ENCODE results near the gene ABHD13.
"Not testable (repeated sequence)": the region's sequence is repeated elsewhere in the genome, so short reads cannot be mapped to it uniquely, and the experiment has no call there.

ABHD13 gene

DNA sequence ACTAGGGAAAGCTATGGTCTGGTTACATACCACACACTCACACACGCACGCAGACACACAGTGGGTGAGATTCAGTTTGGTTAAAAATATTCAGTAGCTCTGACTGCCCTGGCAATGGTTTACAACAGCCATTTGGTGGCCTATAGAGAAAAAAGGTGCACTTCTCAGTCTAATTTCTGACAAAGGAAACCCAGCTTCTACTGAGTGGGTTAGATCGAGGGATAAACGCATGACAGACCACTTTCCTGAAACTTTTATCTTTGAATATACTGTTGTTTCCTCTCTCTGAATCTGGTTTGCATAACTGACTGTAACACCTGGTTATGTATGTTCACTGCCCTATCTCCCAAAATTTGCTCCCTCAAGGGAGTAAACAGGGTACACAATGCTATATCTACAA, 5.3 kb upstream of the ABHD13 start:
- H3K4me3 ChIP-seq, result no peak overlapping the region
- H3K9me3 ChIP-seq, result no peaks in the 10 kb centered on the region
- H3K27me3 ChIP-seq (ENCODE audit: low read depth), result no peaks in the 10 kb centered on the region
- H3K36me3 ChIP-seq (replicated peaks), result peaks cover 6% of the 10 kb centered on the region; the same call in 1 of the 2 replicates
- in situ Hi-C loops (cut with MboI; ENCODE audit: low sequenced_read_pairs), result no loop called here
- H3K4me1 ChIP-seq, result peaks cover 4% of the 10 kb centered on the region
- no peak for DNase-seq (ENCODE audit: low spot score in 2 of 2)

DNA sequence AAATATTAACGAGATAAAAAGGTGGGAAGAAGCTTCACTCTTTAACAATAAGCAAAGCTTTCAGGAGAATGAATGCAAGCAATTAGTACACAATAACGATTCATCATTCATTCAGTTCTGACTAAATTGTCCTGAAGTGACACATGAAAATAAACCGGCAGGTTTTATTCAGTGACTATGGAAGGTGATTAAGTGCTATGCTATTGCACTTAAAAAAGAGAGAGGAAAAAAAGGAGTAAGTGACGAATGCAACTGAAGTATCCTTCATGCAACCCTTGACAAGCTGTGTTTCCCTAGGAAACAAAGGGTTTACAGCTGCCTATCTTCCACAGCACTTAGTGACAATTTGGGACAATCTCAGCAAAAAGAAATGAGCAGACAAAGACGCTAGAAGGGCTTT, 4.2 kb upstream of the ABHD13 start:
- DNase-seq (ENCODE audit: low spot score in 2 of 2), result no peak
- Histone ChIP-seq H3K9me3 (no peaks in the 10 kb centered on the region), H3K4me3 (no peak overlapping the region), H3K36me3 (replicated peaks) (peaks cover 6% of the 10 kb centered on the region; the same call in 1 of the 2 replicates), H3K4me1 (peaks cover 4% of the 10 kb centered on the region), H3K27me3 (ENCODE audit: low read depth) (no peaks in the 10 kb centered on the region)
- in situ Hi-C loops (cut with MboI; ENCODE audit: low sequenced_read_pairs), result no loop called here

DNA sequence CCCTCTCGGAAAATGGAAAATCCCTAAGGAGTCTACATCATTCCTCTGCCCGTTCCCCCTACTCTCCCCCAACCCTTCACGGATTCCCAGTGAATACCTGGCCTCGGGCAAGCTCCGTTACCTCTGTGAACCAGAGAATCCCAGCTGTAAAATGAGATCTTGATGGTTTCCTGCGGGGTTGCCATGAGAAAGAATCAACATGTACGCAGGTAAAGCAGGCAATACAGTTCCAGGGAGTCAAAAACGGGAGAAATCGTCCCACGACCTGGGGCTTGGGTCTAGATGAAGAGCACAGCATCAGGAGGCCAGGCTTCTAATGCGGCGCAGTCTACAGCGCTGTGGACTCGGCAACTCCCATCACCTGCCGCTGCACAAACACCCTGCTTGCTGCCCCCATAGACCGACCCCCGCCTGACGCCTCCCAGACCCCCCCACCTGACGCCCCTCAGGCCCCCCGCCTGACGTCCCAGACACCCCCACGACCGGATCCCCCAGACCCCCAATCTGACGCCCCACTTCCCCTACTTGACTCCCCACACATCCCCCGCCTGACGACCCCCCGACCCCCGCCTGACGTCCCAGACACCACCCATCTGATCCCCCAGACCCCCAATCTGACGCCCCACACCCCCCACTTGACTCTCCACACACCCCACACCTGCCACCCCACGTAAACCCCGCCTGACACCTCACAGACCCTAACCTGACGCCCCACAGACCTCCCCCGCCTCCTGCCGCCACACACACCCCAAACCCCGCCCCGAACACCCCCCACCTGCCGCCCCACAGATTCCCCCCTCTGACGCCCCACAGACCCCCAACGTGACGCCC, 3.5 kb upstream of the ABHD13 start:
- no peak for DNase-seq (ENCODE audit: low spot score in 2 of 2)
- peaks cover 6% of the 10 kb centered on the region; the same call in 1 of the 2 replicates for H3K36me3 ChIP-seq (replicated peaks)
- no peaks in the 10 kb centered on the region for H3K27me3 ChIP-seq (ENCODE audit: low read depth)
- H3K4me1 ChIP-seq, result peaks cover 9% of the 10 kb centered on the region
- no peaks in the 10 kb centered on the region for H3K9me3 ChIP-seq
- in situ Hi-C loops (cut with MboI; ENCODE audit: low sequenced_read_pairs), result no loop called here
- H3K4me3 ChIP-seq, result no peak overlapping the region

DNA sequence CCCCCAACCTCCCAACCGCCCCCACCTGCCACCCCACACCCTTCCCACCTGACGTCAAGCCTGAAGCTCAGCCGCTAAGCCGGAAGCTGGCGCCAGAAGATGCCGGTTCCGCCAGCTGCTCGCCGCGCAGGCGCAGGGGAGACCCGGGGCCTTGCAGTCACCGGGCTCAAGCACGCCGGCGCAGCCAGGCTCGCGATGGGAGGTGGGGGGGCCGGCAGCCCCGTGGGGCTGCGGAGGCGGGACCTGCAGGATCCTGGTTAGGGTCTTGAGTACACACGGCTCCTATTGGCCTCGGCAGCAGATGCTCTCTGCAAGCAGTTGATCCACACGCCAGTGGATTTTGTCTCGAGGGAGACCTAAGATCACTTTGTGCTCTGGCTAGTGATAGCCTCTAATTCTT, 2.8 kb upstream of the ABHD13 start, which contains the start of gene LIG4:
Gene LIG4, minus strand, starts transcription at position 101 of the 400 bp plus-strand sequence. CDS start 4,268 bp downstream, outside the sequence.
- Histone ChIP-seq H3K9me3 (no peaks in the 10 kb centered on the region), H3K27me3 (ENCODE audit: low read depth) (no peaks in the 10 kb centered on the region), H3K4me1 (peaks cover 11% of the 10 kb centered on the region), H3K36me3 (replicated peaks) (0 out of 2 replicates have a peak, but pooled peaks cover 6% of the 10 kb centered on the region), H3K4me3 (peak within 1 kb of the TSS; percentile 16)
- in situ Hi-C loops (cut with MboI; ENCODE audit: low sequenced_read_pairs), result no loop called here
- DNase-seq (ENCODE audit: low spot score in 2 of 2), result peak; percentile 86 to 91

GRCh38 chr13:108217307-108218043, 717 bp upstream of the ABHD13 start:
- H3K9me3 ChIP-seq; H3K36me3 ChIP-seq (replicated peaks); in situ Hi-C loops (cut with MboI; ENCODE audit: low sequenced_read_pairs); H3K27me3 ChIP-seq (ENCODE audit: low read depth): not testable (repeated sequence)
- Histone ChIP-seq H3K4me1 (peaks cover 11% of the 10 kb centered on the region), H3K4me3 (peak overlapping the region; percentile 65)
- peak in 1 of 2 experiments; percentile 10 for DNase-seq (ENCODE audit: low spot score in 2 of 2)

- Histone ChIP-seq H3K4me1 (peaks cover 11% of the 10 kb centered on the region), H3K4me3 (peak overlapping the region; percentile 65; the same call in 1 of the 2 replicates), H3K9me3 (no peaks in the 10 kb centered on the region), H3K36me3 (replicated peaks) (no peaks in the 10 kb centered on the region), H3K27me3 (ENCODE audit: low read depth) (no peaks in the 10 kb centered on the region)
- no peak for DNase-seq (ENCODE audit: low spot score in 2 of 2)
- in situ Hi-C loops (cut with MboI; ENCODE audit: low sequenced_read_pairs), result no loop called here
Observed at GRCh38 chr13:108220041-108220440, 1.8 kb downstream of the ABHD13 start.

DNA sequence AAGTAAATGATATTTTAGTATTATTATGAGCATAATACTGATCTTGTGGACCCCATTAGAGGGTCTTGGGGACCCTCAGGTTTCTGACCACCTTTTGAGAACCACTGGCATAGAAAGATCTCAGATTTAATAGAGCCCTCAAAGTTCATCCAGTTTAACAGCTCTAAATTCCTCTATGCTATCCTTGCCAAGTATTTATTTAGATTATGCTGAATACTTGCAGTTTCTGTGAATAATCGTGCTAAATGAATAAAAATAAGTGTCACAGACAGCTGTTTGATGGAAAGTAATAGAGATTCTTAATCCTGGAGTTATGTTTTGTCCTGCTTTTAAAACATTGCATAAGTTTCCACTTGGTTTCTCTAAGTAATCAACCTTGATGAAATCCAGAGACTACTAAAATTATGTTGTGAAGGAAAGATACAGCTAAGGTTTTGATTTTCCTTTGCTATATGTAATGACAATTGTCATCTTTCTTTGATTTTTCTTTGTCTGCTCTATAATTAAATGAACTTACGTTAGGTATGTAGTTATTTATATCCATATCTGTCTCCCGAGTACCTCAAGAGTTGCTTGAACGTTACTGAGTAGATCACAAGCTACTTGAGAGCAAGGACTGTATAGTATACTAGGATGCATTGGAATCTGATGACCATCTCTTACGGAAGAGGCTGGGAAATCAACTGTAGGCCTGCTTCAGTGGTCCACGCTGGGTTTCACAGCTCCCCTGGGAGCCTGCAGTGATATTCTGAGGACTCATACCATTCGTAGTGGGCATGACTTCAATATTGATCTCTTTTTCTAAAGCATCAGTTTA, 5.7 kb downstream of the ABHD13 start:
- in situ Hi-C loops (cut with MboI; ENCODE audit: low sequenced_read_pairs), result no loop called here
- no peaks in the 10 kb centered on the region for H3K27me3 ChIP-seq (ENCODE audit: low read depth)

GRCh38 chr13:108225440-108225839, 7.2 kb downstream of the ABHD13 start:
- Histone ChIP-seq H3K4me3 (no peak overlapping the region), H3K4me1 (no peaks in the 10 kb centered on the region), H3K9me3 (no peaks in the 10 kb centered on the region), H3K36me3 (replicated peaks) (0 out of 2 replicates have a peak, but pooled peaks cover 3% of the 10 kb centered on the region), H3K27me3 (ENCODE audit: low read depth) (no peaks in the 10 kb centered on the region)
- in situ Hi-C loops (cut with MboI; ENCODE audit: low sequenced_read_pairs), result no loop called here
- DNase-seq (ENCODE audit: low spot score in 2 of 2), result no peak

More for the DNA sequence above, 5.7 kb downstream of the ABHD13 start:
- Histone ChIP-seq H3K4me3 (no peak overlapping the region), H3K9me3 (no peaks in the 10 kb centered on the region), H3K36me3 (replicated peaks) (no peaks in the 10 kb centered on the region), H3K4me1 (peaks cover 7% of the 10 kb centered on the region)
- DNase-seq (ENCODE audit: low spot score in 2 of 2), result no peak

GRCh38 chr13:108226184-108226583, 8.0 kb downstream of the ABHD13 start:
- no peak for DNase-seq (ENCODE audit: low spot score in 2 of 2)
- in situ Hi-C loops (cut with MboI; ENCODE audit: low sequenced_read_pairs), result no loop called here
- no peaks in the 10 kb centered on the region for H3K27me3 ChIP-seq (ENCODE audit: low read depth)
- 0 out of 2 replicates have a peak, but pooled peaks cover 3% of the 10 kb centered on the region for H3K36me3 ChIP-seq (replicated peaks)
- H3K9me3 ChIP-seq, result no peaks in the 10 kb centered on the region
- no peaks in the 10 kb centered on the region for H3K4me1 ChIP-seq
- no peak overlapping the region for H3K4me3 ChIP-seq

- in situ Hi-C loops (cut with MboI; ENCODE audit: low sequenced_read_pairs), result no loop called here
- DNase-seq (ENCODE audit: low spot score in 2 of 2), result peak; percentile 39 to 46
- H3K9me3 ChIP-seq, result no peaks in the 10 kb centered on the region
- no peaks in the 10 kb centered on the region for H3K4me1 ChIP-seq
- no peak overlapping the region for H3K4me3 ChIP-seq
- H3K36me3 ChIP-seq (replicated peaks), result 0 out of 2 replicates have a peak, but pooled peaks cover 3% of the 10 kb centered on the region
- no peaks in the 10 kb centered on the region for H3K27me3 ChIP-seq (ENCODE audit: low read depth)
Observed at GRCh38 chr13:108227651-108228272, 9.6 kb downstream of the ABHD13 start.

GRCh38 chr13:108230377-108230776, 12.2 kb downstream of the ABHD13 start:
- DNase-seq (ENCODE audit: low spot score in 2 of 2), result no peak
- in situ Hi-C loops (cut with MboI; ENCODE audit: low sequenced_read_pairs), result no loop called here
- Histone ChIP-seq H3K9me3 (peaks cover 3% of the 10 kb centered on the region; the same call in 1 of the 2 replicates), H3K4me3 (no peak overlapping the region), H3K27me3 (ENCODE audit: low read depth) (no peaks in the 10 kb centered on the region), H3K4me1 (no peaks in the 10 kb centered on the region), H3K36me3 (replicated peaks) (0 out of 2 replicates have a peak, but pooled peaks cover 3% of the 10 kb centered on the region)

DNA sequence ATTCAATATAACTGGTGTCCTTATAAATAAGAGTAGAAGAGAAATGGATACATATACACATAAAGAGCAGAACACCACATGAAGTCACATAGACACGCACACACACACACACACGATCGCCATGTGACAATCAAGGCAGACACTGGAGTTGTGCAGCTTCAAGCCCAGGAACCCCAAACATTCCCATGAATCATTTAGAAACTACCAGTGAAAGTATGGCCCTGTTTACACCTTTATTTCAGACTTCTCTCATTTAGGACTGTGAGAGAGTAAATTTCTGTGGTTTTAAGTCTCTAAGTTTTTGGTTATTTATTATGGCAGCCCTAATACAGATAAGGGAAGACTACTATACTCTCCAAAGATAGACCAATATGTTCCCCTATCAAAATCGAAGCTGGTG, 31.0 kb downstream of the ABHD13 start:
- Histone ChIP-seq H3K9me3 (no peaks in the 10 kb centered on the region), H3K4me3 (no peak overlapping the region), H3K36me3 (replicated peaks) (no peaks in the 10 kb centered on the region), H3K4me1 (no peaks in the 10 kb centered on the region), H3K27me3 (ENCODE audit: low read depth) (no peaks in the 10 kb centered on the region)
- no peak for DNase-seq (ENCODE audit: low spot score in 2 of 2)
- in situ Hi-C loops (cut with MboI; ENCODE audit: low sequenced_read_pairs), result no loop called here

DNA sequence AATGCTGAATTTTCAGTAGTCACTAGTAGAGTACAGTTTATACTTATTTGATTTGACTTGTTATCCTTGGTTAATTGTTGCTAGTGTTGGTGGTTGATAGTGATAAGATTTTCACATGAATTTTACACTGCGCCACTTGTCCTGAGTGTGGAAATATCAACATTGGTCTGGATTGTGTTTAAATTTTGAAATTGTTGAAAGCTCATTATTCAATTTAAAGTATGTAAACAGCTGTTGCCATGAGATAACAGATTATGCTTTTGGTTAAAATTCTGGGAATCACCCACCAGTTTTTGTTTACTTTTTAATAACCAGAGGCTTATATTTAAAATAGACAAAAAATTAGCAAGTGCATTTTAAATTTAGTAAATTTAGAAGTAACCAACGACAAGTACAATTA, 39.1 kb downstream of the ABHD13 start:
- Histone ChIP-seq H3K4me1 (no peaks in the 10 kb centered on the region), H3K27me3 (ENCODE audit: low read depth) (no peaks in the 10 kb centered on the region), H3K9me3 (no peaks in the 10 kb centered on the region), H3K36me3 (replicated peaks) (no peaks in the 10 kb centered on the region), H3K4me3 (no peak overlapping the region)
- DNase-seq (ENCODE audit: low spot score in 2 of 2), result no peak
- in situ Hi-C loops (cut with MboI; ENCODE audit: low sequenced_read_pairs), result no loop called here
